AG09319 (cell line): Measurements from ENCODE around the gene PIK3C3.
"Not testable (repeated sequence)": the region's sequence is repeated elsewhere in the genome, so short reads cannot be mapped to it uniquely, and the experiment has no call there.

Experiments
- DNase-seq: peaks from one replicate; pipeline ENCODE4 v3.0.0-alpha.2; 2010; ENCODE audit warnings: low read depth; ENCODE audit errors: extremely low read depth
- TF ChIP-seq, protein P1 (sequence below): IDR thresholded peaks from 2 replicates; pipeline ENCODE4 v1.5.1; 2011; ENCODE audit warnings: low read depth, mild to moderate bottlenecking, inconsistent platforms, low read length, moderate library complexity

The PIK3C3 gene

DNA sequence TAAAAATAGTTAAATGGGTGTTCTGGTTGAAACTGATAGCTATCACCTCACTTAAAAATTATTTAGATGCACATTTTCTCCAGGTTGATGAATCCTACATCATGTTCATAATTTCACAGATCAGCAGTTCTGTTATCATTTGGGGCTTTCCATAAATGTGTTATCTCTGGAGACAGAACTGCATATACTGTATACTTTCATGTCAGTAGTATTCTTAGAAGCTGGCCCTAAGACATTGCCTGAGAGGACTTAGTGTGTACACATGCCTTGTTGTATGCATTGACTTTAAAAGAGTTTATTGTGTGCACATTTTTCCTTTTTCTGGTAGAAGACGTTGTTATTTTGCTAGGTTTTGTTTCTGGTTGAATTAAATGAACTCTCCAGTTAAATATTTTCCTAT, 41.0 kb downstream of the PIK3C3 start:
- TF ChIP-seq, protein P1, sequence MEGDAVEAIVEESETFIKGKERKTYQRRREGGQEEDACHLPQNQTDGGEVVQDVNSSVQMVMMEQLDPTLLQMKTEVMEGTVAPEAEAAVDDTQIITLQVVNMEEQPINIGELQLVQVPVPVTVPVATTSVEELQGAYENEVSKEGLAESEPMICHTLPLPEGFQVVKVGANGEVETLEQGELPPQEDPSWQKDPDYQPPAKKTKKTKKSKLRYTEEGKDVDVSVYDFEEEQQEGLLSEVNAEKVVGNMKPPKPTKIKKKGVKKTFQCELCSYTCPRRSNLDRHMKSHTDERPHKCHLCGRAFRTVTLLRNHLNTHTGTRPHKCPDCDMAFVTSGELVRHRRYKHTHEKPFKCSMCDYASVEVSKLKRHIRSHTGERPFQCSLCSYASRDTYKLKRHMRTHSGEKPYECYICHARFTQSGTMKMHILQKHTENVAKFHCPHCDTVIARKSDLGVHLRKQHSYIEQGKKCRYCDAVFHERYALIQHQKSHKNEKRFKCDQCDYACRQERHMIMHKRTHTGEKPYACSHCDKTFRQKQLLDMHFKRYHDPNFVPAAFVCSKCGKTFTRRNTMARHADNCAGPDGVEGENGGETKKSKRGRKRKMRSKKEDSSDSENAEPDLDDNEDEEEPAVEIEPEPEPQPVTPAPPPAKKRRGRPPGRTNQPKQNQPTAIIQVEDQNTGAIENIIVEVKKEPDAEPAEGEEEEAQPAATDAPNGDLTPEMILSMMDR = no peak
- no peak for DNase-seq

DNA sequence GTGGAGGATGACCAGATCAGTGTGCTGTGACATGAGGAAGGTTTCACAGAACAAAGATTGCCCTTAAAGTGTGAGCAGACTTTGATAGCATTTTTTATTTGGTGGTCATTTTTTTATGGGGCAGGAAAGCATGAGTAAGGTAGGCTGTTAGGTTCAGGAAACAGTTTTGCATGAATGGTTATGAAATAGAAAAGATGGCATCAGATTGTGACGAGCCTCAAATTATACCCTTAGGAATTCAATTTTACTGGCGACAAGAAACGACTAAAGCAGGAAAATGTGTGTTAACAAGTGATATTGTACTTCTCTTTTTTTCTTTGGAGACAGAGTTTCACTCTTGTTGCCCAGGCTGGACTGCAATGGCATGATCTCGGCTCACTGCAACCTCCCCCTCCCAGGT, 44.7 kb downstream of the PIK3C3 start:
- TF ChIP-seq, protein P1 = no peak
- DNase-seq = no peak

DNA sequence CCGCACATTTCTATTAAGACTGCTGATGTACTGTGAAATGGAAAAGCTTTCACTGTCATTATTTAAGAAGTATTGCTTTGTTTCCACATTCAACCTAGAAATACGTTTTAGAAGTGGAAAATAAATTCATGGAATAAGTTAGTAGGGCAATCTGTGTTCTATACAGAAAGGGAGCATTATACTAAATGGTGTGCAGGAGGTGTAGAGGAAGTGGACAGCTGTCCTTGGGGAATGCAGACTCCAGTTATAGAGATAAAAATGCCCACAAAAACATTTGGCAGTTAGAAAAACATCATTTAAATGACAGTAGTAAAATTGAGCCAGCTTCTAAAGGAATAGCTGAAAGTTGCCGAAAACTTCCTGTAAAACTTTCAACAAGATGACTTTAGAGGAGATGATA, 46.8 kb downstream of the PIK3C3 start:
- TF ChIP-seq, protein P1 = no peak

DNA sequence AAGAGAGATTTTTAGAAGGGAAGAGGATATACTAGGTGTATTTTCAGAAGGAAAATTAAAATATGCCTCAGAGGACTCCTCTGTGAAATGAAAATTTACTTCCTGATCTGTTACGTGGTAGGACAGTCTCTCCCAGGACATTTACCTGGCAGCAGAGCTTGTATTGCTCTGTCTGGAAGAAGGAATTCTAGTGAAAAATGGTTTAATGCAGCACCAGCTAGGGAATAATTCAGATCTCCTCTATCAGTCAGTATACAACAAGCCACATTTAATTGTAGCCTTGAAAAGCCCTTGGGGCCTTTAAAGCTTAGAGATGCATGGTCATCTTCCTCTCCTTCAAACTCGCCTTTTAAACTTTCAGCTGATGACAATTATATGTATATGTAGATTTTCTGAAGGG, 49.6 kb downstream of the PIK3C3 start:
- TF ChIP-seq, protein P1 = no peak

More for the DNA sequence above, 46.8 kb downstream of the PIK3C3 start:
- DNase-seq = no peak

DNA sequence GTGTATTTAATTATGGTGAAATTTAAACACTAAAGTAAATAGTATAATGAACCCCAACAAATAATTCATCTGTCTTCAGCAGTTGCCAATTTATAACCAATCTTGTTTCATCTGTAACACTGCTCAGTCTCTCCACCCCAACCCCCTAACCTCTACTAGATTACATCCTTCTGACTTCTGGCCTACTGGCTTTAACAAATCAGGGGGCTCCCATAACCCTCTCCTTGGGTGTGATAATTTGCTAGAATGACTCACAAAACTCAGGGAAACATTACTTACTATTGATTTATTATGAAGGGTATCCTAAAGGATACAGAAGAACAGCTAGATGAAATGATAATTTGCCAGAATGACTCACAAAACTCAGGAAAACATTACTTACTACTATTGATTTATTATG, 50.7 kb downstream of the PIK3C3 start:
- no peak for DNase-seq
- TF ChIP-seq, protein P1 = no peak

More for the DNA sequence above, 49.6 kb downstream of the PIK3C3 start:
- DNase-seq = no peak

DNA sequence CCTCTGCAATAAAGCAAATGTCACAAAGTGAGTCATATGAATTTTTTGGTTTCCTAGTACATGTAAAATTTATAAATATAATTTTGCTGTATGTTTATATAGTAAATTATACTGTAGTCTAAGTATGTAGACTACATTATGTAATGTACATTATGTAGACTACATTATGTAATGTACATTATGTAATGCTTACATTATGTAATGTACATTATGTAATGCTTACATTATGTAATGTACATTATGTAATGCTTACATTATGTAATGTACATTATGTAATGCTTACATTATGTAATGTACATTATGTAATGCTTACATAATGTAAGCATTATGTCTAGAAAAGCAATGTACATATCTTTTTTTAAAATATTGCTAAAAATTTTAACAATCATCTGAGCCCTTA, 54.4 kb downstream of the PIK3C3 start:
- DNase-seq = not testable (repeated sequence)

DNA sequence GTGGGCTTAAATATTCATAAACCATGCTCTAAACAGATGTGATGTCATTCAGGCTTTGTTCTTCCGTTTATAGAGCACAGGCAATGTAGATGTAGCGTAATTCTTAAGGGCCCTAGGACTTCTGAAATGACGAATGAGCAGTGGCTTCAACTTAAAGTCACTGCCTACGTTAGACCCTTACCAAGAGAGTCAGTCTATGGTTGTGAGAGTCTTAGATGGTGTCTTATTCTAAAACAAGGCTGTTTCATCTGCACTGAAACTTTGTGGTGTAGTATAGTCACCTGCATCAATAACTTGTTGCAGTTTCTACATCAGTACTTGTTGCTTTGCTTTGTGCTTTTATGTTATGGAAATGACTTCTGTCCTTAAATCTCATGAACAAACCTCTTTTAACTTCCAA, 56.0 kb downstream of the PIK3C3 start:
- TF ChIP-seq, protein P1 = no peak
- DNase-seq = no peak

DNA sequence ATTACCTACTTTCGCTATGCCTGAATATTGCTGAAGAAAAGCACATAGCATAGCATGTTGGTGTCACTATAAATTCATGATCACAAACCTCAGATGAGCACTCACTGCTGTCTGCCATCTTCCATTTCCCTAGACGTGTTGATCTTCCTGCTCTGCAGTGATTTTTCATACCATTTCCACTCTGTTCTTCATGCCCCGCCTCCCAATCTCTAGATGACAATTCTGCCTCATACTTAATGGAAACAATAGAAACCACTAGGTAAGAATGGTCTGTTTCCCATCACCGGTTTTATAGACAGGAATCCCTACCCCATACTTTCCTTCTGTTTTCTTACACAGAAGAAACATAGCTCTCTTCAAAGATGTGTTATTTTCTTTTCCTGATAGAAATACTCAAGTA, 63.8 kb downstream of the PIK3C3 start:
- DNase-seq = no peak
- TF ChIP-seq, protein P1 = no peak
